ENCODE measurements around the gene FIGNL1. TPM values are rescaled to one million over a fixed set of nuclear protein-coding genes. Genes with fewer than 3 reads are reported as not detected.

Gene FIGNL1
- total RNA-seq, 1 experiment from 2014 or later, result 25.7 TPM

DNA sequence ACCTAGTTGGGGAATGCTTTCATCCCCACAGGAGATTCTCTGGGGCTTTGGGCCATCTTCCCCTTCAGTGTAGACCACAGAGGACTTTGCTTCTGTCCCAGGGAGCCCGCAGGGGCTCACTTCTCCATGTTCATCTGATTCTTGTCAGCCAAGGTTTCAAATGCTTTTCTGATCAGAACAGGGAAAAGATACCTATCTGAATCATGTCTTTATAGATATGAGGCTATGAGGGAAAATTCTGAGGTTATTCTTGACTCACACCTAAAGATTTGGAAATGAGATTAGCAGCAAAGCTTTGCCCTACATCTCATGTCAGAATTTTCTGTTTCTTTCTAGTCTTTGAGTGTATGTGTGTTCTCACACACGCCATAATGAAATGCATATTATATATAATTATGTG lies 53.3 kb downstream of the FIGNL1 start:
- H3K27me3 ChIP-seq (ENCODE audit: insufficient read depth, low read depth), result peaks cover 92% of the 10 kb centered on the region
- TF ChIP-seq CTCF (conservative IDR thresholded peaks at IDR 0.05) (no peak), EZH2 (IDR thresholded peaks at IDR 0.05; ENCODE audit: low read depth) (no peak)

GRCh38 chr7:50394315-50394714 lies 55.8 kb downstream of the FIGNL1 start:
- ChIA-PET POLR2A (ENCODE audit: unreplicated experiment) (no interaction called here), CTCF (no interaction called here)
- H3K4me2 ChIP-seq, result no peak overlapping the region
- H3K9me2 ChIP-seq (ENCODE audit: insufficient read depth), result no peaks in the 10 kb centered on the region
- no peak overlapping the region for H2AFZ ChIP-seq
- TF ChIP-seq EZH2 (IDR thresholded peaks at IDR 0.05; ENCODE audit: low read depth), result no peak
- TF ChIP-seq CTCF (conservative IDR thresholded peaks at IDR 0.05), result no peak
- no peaks in the 10 kb centered on the region for H3K9me3 ChIP-seq (ENCODE audit: insufficient read depth, low read depth)
- H3K27me3 ChIP-seq (ENCODE audit: insufficient read depth, low read depth), result peaks cover 94% of the 10 kb centered on the region
- no TSS peak for BruUV-seq (replicated peaks)
- no peak overlapping the region for H3K27ac ChIP-seq
- H3K4me3 ChIP-seq, result no peak overlapping the region
- no peaks in the 10 kb centered on the region for H4K20me1 ChIP-seq (ENCODE audit: insufficient read depth)
- intact Hi-C loops (cut with micrococcal nuclease; ENCODE audit: unreplicated experiment), result no loop called here
- H3K79me2 ChIP-seq (ENCODE audit: low read depth), result no peaks in the 10 kb centered on the region
- H3K36me3 ChIP-seq (ENCODE audit: low read depth), result no peaks in the 10 kb centered on the region
- no peaks in the 10 kb centered on the region for H3K4me1 ChIP-seq (replicated peaks; ENCODE audit: insufficient read depth)
- DNase-seq, result no peak
- no peaks in the 10 kb centered on the region for H3F3A ChIP-seq (ENCODE audit: insufficient read depth, low read depth)

More for the DNA sequence above, 53.3 kb downstream of the FIGNL1 start:
- Histone ChIP-seq H3K36me3 (ENCODE audit: low read depth) (no peaks in the 10 kb centered on the region), H3K9me3 (ENCODE audit: insufficient read depth, low read depth) (no peaks in the 10 kb centered on the region), H3K27ac (no peak overlapping the region), H3F3A (ENCODE audit: insufficient read depth, low read depth) (no peaks in the 10 kb centered on the region), H3K4me3 (no peak overlapping the region), H2AFZ (no peak overlapping the region), H3K4me2 (no peak overlapping the region), H4K20me1 (ENCODE audit: insufficient read depth) (no peaks in the 10 kb centered on the region), H3K4me1 (replicated peaks; ENCODE audit: insufficient read depth) (no peaks in the 10 kb centered on the region), H3K9me2 (ENCODE audit: insufficient read depth) (no peaks in the 10 kb centered on the region), H3K79me2 (ENCODE audit: low read depth) (no peaks in the 10 kb centered on the region)
- intact Hi-C loops (cut with micrococcal nuclease; ENCODE audit: unreplicated experiment), result no loop called here
- POLR2A ChIA-PET (ENCODE audit: unreplicated experiment), result no interaction called here
- no peak for DNase-seq
- CTCF ChIA-PET, result no interaction called here
- BruUV-seq (replicated peaks), result no TSS peak

Other genes with a start within 250 kb of the FIGNL1 start
- gene IKZF1, start 145.6 kb downstream of the FIGNL1 start, total RNA-seq (2021), result not detected in 2 replicates
- gene DDC, start 115.1 kb upstream of the FIGNL1 start, total RNA-seq (2021), result not detected in 2 replicates

Measured in PC-9 (cell line).